GM12878 (cell line): Measurements from ENCODE around the gene TRIM7. TPM values are rescaled to one million over a fixed set of nuclear protein-coding genes. Genes with fewer than 3 reads are reported as not detected.
A peak's percentile ranks its signal among the peaks of the same experiment; 100 is the strongest.

Experiments used
- ATF2 ChIP-seq: IDR thresholded peaks from 2 replicates; pipeline ENCODE4 v1.6.1; 2012; ENCODE audit warnings: low read length, inconsistent platforms
- BCL3 ChIP-seq: IDR thresholded peaks from 2 replicates; pipeline ENCODE4 v1.6.1; 2011; ENCODE audit warnings: borderline replicate concordance, low read depth, mild to moderate bottlenecking, moderate library complexity, low read length; ENCODE audit not compliant: insufficient read depth, poor library complexity, severe bottlenecking
- CBFB ChIP-seq: IDR thresholded peaks from 2 replicates; pipeline ENCODE4 v1.6.1; 2016; ENCODE audit warnings: antibody characterized with exemption, low read depth
- CREB1 ChIP-seq: IDR thresholded peaks from 2 replicates; pipeline ENCODE4 v1.6.1; 2012; ENCODE audit warnings: low read depth, mild to moderate bottlenecking, inconsistent platforms
- GABPA ChIP-seq: IDR thresholded peaks from 2 replicates; pipeline ENCODE4 v1.6.1; 2014; ENCODE audit warnings: antibody characterized with exemption, low read depth, mild to moderate bottlenecking, inconsistent platforms
- NR2C1 ChIP-seq: fragments of 450-650 bp; IDR thresholded peaks from 2 replicates; pipeline ENCODE4 v1.6.1; 2017; ENCODE audit warnings: antibody characterized with exemption, mild to moderate bottlenecking, moderate library complexity
- NR2F1 ChIP-seq: fragments of 450-650 bp; conservative IDR thresholded peaks from 2 replicates; pipeline ENCODE4 v1.6.1; 2017; ENCODE audit warnings: mild to moderate bottlenecking
- PAX8 ChIP-seq: fragments of 450-650 bp; IDR thresholded peaks from 2 replicates; pipeline ENCODE4 v1.6.1; 2017; ENCODE audit warnings: mild to moderate bottlenecking, moderate library complexity
- RFX5 ChIP-seq: IDR thresholded peaks from 2 replicates; pipeline ENCODE4 v1.6.1; 2011; ENCODE audit warnings: low read depth, low read length, improper control_type of control experiment
- SIX5 ChIP-seq: IDR thresholded peaks from 2 replicates; pipeline ENCODE4 v1.6.1; 2011; ENCODE audit warnings: mild to moderate bottlenecking, low read depth, low read length, moderate library complexity; ENCODE audit not compliant: severe bottlenecking
- SRF ChIP-seq, 2 experiments: IDR thresholded peaks; 2 replicates each; pipeline ENCODE4 v1.6.1; 2011; ENCODE audit warnings: low read depth in 2 of 2, low read length in 2 of 2, mild to moderate bottlenecking in 1 of 2, moderate library complexity in 1 of 2
- ZNF274 ChIP-seq: IDR thresholded peaks from one replicate; pipeline ENCODE4 v1.8.0; 2011; ENCODE audit not compliant: insufficient read length, insufficient read depth
- polyA plus RNA-seq, 11 experiments: library from polyadenylated mRNA; depleted of rRNA in 4 of 11; unstranded in 6 of 11; stranded (reverse) in 5 of 11; fragments of >200 nt; fragmentation: Nextera tagmentation in 4 of 11; fragmentation: Illumina TruSeq in 1 of 11; extraction: Ambion mirVana in 4 of 11; extraction: Trizol in 1 of 11; gene quantifications; 1 replicate in 1 of 11; 2 replicates in 10 of 11; pipeline versions ENCODE4 v1.2.1 to v1.2.3, GENCODE V29; 2011 to 2016; ENCODE audit warnings: inconsistent platforms in 2 of 11, missing spikeins in 2 of 11, low read depth in 1 of 11
- total RNA-seq, 4 experiments: library from RNA; depleted of rRNA in 3 of 4; stranded (reverse); fragments of >200 nt in 3 of 4; fragmentation: Illumina TruSeq in 1 of 4; extraction: Trizol in 1 of 4; gene quantifications; 2 replicates each; pipeline versions ENCODE4 v1.2.1 to v1.2.3, GENCODE V29; 2013 to 2021
- TF ChIP-seq, protein P1 (sequence below): IDR thresholded peaks from 2 replicates; pipeline ENCODE4 v1.6.1; 2012; ENCODE audit warnings: mild to moderate bottlenecking, low read depth, low read length
- TF ChIP-seq, protein P2 (sequence below): IDR thresholded peaks from 2 replicates; pipeline ENCODE4 v1.6.1; 2012; ENCODE audit warnings: low read depth, low read length, improper control_type of control experiment
- TF ChIP-seq, protein P3 (sequence below): fragments of 450-650 bp; formaldehyde crosslinking; IDR thresholded peaks from 2 replicates; pipeline ENCODE4 v1.5.0; 2022; ENCODE audit warnings: mild to moderate bottlenecking, missing genetic modification characterization
- TF ChIP-seq, protein P4 (sequence below): fragments of 450-650 bp; conservative IDR thresholded peaks from 2 replicates; pipeline ENCODE4 v1.6.1; 2017; ENCODE audit warnings: mild to moderate bottlenecking, moderate library complexity

Gene TRIM7
- total and polyA plus RNA-seq, 10 of the 15 experiments (the other 5 are each of a cell fraction or from before 2014, with no cell fraction given): 0.02 to 1.6 (median 0.41) TPM

- TF ChIP-seq, protein P1, sequence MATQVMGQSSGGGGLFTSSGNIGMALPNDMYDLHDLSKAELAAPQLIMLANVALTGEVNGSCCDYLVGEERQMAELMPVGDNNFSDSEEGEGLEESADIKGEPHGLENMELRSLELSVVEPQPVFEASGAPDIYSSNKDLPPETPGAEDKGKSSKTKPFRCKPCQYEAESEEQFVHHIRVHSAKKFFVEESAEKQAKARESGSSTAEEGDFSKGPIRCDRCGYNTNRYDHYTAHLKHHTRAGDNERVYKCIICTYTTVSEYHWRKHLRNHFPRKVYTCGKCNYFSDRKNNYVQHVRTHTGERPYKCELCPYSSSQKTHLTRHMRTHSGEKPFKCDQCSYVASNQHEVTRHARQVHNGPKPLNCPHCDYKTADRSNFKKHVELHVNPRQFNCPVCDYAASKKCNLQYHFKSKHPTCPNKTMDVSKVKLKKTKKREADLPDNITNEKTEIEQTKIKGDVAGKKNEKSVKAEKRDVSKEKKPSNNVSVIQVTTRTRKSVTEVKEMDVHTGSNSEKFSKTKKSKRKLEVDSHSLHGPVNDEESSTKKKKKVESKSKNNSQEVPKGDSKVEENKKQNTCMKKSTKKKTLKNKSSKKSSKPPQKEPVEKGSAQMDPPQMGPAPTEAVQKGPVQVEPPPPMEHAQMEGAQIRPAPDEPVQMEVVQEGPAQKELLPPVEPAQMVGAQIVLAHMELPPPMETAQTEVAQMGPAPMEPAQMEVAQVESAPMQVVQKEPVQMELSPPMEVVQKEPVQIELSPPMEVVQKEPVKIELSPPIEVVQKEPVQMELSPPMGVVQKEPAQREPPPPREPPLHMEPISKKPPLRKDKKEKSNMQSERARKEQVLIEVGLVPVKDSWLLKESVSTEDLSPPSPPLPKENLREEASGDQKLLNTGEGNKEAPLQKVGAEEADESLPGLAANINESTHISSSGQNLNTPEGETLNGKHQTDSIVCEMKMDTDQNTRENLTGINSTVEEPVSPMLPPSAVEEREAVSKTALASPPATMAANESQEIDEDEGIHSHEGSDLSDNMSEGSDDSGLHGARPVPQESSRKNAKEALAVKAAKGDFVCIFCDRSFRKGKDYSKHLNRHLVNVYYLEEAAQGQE: no peak; the same call in 1 of the 2 replicates
- TF ChIP-seq BCL3 (no peak), ATF2 (no peak), NR2C1 (no peak), PAX8 (no peak), SRF (IDR thresholded peaks at IDR 0.05; ENCODE audit: low read depth in 2 of 2, low read length in 2 of 2) (no peak), RFX5 (no peak), GABPA (peak; percentile 34; the same call in 1 of the 2 replicates), NR2F1 (peak; percentile 39; the same call in 1 of the 2 replicates), SIX5 (no peak), CREB1 (peak; percentile 71), CBFB (no peak), ZNF274 (no peak)
- TF ChIP-seq, protein P2, sequence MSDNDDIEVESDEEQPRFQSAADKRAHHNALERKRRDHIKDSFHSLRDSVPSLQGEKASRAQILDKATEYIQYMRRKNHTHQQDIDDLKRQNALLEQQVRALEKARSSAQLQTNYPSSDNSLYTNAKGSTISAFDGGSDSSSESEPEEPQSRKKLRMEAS: no peak
- TF ChIP-seq, protein P3, sequence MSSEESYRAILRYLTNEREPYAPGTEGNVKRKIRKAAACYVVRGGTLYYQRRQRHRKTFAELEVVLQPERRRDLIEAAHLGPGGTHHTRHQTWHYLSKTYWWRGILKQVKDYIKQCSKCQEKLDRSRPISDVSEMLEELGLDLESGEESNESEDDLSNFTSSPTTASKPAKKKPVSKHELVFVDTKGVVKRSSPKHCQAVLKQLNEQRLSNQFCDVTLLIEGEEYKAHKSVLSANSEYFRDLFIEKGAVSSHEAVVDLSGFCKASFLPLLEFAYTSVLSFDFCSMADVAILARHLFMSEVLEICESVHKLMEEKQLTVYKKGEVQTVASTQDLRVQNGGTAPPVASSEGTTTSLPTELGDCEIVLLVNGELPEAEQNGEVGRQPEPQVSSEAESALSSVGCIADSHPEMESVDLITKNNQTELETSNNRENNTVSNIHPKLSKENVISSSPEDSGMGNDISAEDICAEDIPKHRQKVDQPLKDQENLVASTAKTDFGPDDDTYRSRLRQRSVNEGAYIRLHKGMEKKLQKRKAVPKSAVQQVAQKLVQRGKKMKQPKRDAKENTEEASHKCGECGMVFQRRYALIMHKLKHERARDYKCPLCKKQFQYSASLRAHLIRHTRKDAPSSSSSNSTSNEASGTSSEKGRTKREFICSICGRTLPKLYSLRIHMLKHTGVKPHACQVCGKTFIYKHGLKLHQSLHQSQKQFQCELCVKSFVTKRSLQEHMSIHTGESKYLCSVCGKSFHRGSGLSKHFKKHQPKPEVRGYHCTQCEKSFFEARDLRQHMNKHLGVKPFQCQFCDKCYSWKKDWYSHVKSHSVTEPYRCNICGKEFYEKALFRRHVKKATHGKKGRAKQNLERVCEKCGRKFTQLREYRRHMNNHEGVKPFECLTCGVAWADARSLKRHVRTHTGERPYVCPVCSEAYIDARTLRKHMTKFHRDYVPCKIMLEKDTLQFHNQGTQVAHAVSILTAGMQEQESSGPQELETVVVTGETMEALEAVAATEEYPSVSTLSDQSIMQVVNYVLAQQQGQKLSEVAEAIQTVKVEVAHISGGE (CRISPR knock-in tag): no peak
- TF ChIP-seq, protein P4, sequence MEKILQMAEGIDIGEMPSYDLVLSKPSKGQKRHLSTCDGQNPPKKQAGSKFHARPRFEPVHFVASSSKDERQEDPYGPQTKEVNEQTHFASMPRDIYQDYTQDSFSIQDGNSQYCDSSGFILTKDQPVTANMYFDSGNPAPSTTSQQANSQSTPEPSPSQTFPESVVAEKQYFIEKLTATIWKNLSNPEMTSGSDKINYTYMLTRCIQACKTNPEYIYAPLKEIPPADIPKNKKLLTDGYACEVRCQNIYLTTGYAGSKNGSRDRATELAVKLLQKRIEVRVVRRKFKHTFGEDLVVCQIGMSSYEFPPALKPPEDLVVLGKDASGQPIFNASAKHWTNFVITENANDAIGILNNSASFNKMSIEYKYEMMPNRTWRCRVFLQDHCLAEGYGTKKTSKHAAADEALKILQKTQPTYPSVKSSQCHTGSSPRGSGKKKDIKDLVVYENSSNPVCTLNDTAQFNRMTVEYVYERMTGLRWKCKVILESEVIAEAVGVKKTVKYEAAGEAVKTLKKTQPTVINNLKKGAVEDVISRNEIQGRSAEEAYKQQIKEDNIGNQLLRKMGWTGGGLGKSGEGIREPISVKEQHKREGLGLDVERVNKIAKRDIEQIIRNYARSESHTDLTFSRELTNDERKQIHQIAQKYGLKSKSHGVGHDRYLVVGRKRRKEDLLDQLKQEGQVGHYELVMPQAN: no peak; the same call in 1 of the 2 replicates
Observed at GRCh38 chr5:181173420-181174342, 31.3 kb downstream of the TRIM7 start (continued).
